T1000 (cell line): ENCODE results near the gene DPH6.
"Not testable (repeated sequence)": the region's sequence is repeated elsewhere in the genome, so short reads cannot be mapped to it uniquely, and the experiment has no call there.

ENCODE experiments used
- DNase-seq: peaks from one replicate; lab custom pipeline; 2025; ENCODE audit warnings: mixed read lengths; lab: John Stamatoyannopoulos, UW

The DPH6 gene

GRCh38 chr15:35485411-35485810 is 60.6 kb downstream of the DPH6 start:
- DNase-seq, result no peak

- no peak for DNase-seq
These were observed 61.6 kb downstream of the DPH6 start for GRCh38 chr15:35484231-35484945.

GRCh38 chr15:35481992-35482391 is 64.0 kb downstream of the DPH6 start:
- DNase-seq, result peak; percentile 57

- no peak for DNase-seq
These were observed 64.9 kb downstream of the DPH6 start for GRCh38 chr15:35481064-35481463.

- no peak for DNase-seq
These were observed 66.5 kb downstream of the DPH6 start for GRCh38 chr15:35479423-35479822.

GRCh38 chr15:35477312-35478262 is 68.4 kb downstream of the DPH6 start:
- no peak for DNase-seq

GRCh38 chr15:35471024-35471423 is 74.9 kb downstream of the DPH6 start:
- DNase-seq, result no peak

- DNase-seq, result no peak
These were observed 75.5 kb downstream of the DPH6 start for GRCh38 chr15:35470441-35470840.

- DNase-seq, result no peak
These were observed 79.5 kb downstream of the DPH6 start for GRCh38 chr15:35466476-35466875.

- no peak for DNase-seq
These were observed 80.2 kb downstream of the DPH6 start for GRCh38 chr15:35465783-35466182.

- DNase-seq, result no peak
These were observed 85.3 kb downstream of the DPH6 start for GRCh38 chr15:35460616-35461015.

GRCh38 chr15:35458176-35458856 is 87.6 kb downstream of the DPH6 start:
- DNase-seq, result no peak

- DNase-seq, result no peak
These were observed 90.8 kb downstream of the DPH6 start for GRCh38 chr15:35455201-35455600.

GRCh38 chr15:35450492-35450891 is 95.5 kb downstream of the DPH6 start:
- DNase-seq, result no peak

- no peak for DNase-seq
These were observed 97.7 kb downstream of the DPH6 start for GRCh38 chr15:35448294-35448693.

- no peak for DNase-seq
These were observed 100.1 kb downstream of the DPH6 start for GRCh38 chr15:35445891-35446290.

GRCh38 chr15:35444557-35445204 is 101.3 kb downstream of the DPH6 start:
- DNase-seq, result no peak

GRCh38 chr15:35443376-35443775 is 102.6 kb downstream of the DPH6 start:
- DNase-seq, result no peak

GRCh38 chr15:35442742-35443141 is 103.2 kb downstream of the DPH6 start:
- DNase-seq, result no peak

GRCh38 chr15:35441279-35441678 is 104.7 kb downstream of the DPH6 start:
- DNase-seq, result not testable (repeated sequence)

- no peak for DNase-seq
These were observed 105.7 kb downstream of the DPH6 start for GRCh38 chr15:35440265-35440664.

- DNase-seq, result no peak
These were observed 106.7 kb downstream of the DPH6 start for GRCh38 chr15:35439291-35439690.
